ENCODE measurements around the gene MKNK1.

The MKNK1 gene

DNA sequence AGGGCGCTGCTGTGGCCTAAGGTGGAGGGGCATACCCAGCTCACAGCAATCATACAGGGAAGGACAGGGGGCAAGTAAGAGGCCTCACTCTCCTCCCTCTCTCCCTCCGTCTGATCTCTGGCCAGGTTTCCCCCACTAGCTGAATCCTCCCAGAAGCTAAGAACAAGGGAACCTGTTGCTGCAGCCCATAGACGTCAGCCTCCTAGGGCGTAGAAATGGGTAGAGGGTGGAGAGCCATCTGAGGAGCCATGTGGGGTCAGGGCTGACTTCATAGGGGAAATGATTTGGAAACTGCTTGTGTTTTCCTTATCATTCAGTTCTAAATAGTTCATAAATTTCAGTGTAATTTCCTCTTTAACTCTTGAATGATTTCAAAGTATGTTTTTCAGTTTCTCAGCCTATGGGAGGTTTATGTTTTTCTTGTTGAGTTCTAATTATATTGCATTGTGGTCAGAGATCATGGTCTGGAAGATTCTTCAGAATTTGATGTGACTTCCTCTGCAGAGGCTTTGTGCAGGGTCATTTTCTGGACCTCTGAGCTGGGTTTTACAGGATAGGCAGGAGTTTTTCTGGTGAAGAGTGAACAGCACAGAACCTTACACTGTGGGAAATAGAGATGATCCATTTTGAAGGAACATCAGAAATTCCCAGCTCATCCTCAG, 14.8 kb upstream of the MKNK1 start:
- DNase-seq (ENCODE audit: low read depth) = no peak

DNA sequence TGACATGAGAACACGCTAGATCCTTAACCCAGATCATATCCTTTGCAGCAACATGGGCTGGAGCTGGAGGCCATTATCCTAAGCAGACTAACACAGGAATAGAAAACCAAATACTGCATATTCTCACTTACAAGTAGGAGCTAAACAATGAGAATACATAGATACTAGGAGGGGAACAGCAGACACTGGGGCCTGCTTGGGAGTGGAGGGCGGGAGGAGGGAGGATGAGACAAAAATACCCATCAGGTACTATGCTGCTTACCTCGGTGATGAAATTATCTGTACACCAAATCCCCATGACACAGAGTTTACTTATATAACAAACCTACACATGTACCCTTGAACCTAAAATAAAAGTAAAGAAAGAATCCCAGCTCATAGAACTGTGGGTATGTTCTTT, 13.8 kb upstream of the MKNK1 start:
- DNase-seq (ENCODE audit: low read depth) = no peak

DNA sequence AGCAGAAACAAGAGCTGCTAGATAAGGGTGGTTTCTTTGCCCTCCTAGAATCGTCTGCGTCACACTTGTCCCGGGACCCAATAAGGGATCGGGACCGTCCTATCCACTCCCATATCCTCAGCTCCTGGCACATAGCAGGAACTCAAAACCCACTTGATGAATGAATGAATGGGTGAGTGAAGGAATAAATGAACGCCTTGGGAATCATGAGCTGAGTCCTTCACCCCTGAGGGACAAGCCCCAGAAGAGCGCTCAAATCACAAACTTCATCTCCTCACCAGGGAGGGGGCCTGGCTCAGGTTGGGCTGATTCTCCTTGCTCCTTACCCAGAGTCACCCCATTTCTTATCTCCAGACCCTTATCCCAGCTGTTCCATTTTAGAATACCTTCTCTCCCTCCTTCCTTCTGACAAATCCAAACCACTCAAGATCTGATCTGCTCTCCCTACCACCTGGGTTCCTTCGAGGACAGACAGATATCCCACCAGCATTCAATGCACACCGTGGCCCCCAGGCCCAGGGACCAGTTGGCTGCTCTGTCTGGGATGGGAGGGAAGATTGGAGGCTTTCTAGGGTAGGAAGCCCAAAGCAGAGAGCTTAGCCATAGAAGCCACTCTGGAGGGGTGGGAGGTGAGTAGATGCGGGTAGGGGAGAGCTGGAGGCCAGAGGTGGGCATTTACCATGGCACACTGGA, 13.2 kb upstream of the MKNK1 start:
- no peak for DNase-seq (ENCODE audit: low read depth)

DNA sequence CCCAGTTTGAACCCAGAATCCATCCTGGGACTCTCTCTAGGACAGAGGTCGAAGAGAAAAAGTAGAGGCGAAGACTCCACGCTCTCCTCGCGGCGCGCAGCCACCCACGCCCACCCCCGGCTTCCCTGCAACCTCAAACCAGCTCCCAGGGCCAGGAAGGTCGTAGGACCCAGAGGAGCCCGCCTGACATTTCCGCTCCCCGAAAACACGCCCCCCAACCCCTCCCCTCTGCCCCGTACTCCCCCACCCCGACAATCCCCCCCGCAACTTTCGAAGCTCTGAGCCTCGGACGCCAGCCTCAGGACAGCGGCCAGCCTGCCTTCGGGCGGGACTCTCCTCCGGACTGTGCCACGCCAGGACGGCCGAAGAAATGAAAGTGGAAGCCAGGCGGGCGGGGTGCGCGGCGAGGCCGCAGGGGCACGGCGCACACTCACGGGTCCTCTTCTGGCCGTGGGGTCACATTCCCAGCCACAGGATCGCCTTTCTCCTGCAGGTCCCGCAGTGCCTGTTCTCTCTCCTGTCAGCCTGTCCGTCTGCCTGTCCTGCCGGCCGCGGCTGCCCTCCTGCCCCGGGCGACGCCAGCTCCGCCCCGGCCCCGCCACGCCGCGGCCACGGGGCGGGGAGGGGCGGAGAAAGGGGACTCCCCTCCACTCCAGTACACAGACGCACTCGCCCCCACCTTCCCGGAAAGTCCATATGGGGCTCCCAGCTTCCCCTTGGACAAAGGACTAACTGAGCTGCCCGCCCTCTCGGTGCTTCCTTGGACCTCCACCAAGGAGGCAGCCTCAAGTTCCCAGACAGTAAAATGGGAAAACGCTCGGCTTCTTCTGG, 12.4 kb upstream of the MKNK1 start, which contains the start of gene MOB3C:
Gene MOB3C (minus strand): TSS at position 535 of the 831 bp plus-strand sequence. CDS start 3,490 bp downstream, outside the sequence.
- DNase-seq (ENCODE audit: low read depth) = peak; percentile 79

DNA sequence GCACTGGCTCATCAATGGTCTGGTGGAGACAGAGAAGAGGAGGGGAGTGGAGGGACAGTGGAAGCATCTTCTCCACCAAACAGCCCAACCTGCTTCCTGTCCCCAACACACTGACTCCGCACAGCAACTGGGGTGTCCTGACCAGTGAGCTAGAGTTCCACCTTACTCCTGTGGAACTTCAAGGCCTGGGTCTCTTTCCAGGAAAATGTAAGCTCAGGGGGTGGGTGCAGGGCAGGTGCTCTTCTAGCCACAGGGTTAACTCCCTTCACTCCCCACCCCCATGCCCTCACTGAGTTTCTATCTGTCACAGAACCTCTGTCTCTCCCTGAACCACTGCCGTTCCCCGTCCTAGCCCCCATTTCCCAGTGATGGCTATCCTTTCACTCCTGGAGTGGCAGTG, 11.7 kb upstream of the MKNK1 start:
- no peak for DNase-seq (ENCODE audit: low read depth)

DNA sequence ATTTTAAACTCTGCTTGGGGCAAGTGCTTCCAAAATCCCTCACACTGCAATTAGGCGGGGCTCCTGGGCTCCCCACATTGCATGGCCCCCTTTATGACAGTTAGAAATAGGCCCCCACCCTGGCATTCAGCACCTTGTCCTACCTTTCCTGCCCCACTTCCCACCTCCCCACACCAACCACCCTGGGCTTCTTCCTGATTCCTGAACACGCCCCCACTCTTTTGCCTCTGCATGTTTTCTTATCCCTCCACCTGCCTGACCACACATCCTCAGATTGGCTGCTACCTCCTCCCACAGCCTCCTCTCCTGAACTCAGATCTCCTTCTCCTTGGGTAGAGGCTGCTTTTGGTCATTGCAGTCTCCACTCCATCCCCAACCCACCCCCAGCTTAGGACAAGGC, 11.0 kb upstream of the MKNK1 start:
- DNase-seq (ENCODE audit: low read depth) = no peak

DNA sequence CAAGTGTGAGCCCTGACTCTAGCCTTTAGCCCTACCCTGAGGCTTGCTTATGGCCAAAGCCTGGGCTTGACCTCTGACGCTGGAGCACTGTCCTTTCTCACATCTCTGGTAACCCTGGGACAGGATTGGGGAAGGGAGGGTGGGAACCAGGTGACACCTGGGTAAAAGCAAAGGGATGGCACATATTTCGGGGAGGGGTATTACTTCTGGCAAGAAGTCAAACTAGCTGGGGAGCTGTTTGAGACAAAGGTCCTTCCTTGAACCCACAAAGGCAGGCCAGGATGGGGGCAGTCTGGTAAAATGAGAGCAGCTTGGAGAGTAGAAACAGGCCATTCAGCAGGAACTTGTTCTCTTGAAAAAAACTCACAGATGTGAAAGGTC, 10.5 kb upstream of the MKNK1 start:
- no peak for DNase-seq (ENCODE audit: low read depth)

DNA sequence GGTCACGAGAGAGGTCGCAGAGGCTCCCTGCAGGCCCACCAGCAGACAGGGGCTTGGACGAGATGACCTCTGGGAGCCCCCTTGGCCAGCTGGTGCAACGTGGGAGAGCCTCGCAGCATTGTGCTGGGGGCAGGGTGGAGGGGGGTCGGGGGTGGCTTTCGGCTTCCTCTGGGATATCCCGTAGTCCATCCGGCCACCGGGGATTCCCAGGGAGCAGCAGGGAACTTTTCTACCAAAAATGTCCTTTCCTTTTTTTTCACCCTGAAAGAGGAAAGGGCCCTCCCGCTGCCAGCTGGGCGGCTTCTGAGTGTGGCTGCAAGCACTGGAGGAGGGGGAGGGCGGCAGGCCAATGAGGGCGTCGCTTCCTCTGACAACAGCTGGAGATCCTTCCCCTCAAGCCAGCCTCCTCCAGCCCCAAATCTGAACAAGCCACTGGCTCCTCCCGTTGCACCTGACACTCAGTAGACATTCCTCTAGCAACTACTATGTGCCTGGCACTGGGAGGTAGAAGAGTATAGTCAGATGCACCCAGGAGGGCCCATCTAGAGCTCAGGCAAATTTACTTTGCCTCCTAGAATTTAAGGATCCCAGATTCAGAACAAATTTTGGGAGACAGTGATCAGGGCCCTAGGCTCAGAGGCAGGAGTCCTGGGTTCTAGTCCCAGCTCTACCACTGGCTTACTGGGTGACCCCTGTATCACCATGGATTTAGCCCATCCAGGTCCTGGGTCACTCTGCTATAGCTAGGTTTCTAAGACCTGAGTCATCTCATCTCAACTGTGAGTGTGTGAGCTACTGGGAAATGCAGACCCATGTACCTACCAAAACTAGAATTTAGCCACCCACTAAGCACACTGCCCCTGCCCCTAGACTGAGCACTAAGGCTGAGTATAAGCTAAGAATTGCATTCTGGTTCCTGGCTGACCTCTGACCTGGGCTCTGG, 9.9 kb upstream of the MKNK1 start:
- peak; percentile 46 for DNase-seq (ENCODE audit: low read depth)

DNA sequence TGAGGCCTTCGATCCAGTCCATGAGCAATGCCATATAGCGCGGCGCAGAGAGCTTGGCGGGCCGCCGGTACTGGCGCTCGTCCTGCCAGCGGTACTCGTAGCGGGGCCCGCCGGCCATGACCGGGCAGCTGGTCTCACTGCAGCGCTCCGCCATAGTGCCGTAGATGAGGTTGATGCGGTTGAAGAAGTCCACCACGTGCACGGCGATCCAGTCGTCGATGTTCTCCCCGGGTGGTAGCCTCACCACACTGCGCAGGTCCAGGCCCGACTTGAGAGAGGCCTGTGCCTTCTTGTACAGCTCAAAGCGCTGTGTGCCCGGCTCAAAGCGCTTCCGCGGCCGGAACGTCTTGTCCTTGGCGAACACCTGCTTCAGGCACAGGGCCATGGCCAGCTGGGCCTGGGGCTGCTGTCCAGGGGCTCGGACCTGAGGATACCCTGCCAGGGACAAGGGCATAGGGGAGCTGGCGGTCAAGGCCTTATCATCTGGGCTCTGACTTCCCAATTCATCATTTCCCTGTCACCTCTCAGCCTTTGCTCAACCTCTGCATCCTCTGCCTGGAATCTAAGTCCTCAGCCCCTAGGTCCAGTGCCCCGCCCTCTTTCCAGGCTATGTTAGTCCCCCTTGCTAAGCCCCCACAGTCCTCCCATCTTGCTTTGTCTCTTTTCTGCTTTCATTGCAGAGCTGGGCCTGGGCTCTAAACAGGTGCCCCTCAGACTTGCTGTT, 9.0 kb upstream of the MKNK1 start:
- no peak for DNase-seq (ENCODE audit: low read depth)

DNA sequence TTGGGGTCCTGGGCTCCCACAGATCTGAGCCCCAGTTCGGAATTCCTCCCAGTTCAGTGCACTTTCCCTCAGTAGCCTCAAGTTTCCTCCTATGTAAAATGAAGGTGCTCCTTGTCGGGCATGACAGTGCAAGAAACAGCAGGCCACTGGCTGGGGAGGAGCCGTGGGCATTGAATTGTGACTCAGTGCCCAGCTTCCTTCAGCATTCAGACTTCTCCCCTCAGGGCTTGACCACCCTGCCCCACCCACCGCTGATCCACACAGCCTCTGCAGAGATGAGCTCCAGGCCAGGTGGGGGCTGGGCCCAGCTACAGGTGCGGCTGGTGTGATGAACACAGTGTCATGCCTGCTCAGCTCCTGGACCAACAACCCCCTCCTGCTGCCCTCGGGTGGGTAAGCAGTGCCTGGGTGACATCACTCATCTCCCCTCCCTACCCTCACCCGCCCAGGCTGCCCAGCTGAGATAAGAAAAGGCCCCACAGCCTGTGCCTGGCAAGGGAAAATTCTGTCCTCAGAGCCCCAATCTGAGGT, 7.7 kb upstream of the MKNK1 start:
- DNase-seq (ENCODE audit: low read depth) = no peak

DNA sequence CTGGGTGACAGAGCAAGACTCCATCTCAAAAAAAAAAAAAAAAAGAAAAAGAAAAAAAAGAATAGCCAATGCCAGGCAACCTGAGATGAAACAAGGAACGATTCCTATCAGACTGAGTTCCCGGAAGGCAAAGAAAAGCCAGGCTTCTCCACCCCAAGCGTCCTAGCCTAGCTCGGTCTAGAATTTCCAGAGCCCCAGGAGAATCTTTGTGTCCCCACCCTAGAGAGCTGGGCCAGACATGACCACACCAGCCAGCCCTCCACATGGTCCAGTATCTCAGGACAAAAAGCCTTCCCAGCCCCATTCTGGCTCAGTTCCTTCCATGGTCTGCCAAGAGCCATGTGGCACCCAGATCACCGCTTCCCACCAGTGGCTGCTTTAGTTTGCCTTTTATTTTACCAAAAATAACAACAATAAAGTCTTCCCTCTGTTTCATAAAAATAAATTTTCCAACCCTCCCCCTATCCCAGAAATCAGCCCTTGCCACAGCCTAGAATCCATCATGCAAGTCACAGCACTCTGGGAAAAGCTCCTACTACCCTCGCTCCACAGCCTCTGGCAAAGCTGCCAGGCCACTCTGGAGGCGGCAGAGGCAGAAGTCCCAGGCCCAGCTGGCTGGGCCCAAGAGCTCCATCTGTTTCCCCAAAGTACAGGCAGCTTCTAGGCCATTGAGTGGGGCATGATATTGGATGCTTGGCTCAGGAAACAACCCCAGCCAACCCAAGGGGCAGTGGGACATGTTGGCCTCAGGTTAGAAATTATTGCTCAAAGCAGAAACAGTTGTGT, 3.5 kb upstream of the MKNK1 start:
- DNase-seq (ENCODE audit: low read depth) = no peak

DNA sequence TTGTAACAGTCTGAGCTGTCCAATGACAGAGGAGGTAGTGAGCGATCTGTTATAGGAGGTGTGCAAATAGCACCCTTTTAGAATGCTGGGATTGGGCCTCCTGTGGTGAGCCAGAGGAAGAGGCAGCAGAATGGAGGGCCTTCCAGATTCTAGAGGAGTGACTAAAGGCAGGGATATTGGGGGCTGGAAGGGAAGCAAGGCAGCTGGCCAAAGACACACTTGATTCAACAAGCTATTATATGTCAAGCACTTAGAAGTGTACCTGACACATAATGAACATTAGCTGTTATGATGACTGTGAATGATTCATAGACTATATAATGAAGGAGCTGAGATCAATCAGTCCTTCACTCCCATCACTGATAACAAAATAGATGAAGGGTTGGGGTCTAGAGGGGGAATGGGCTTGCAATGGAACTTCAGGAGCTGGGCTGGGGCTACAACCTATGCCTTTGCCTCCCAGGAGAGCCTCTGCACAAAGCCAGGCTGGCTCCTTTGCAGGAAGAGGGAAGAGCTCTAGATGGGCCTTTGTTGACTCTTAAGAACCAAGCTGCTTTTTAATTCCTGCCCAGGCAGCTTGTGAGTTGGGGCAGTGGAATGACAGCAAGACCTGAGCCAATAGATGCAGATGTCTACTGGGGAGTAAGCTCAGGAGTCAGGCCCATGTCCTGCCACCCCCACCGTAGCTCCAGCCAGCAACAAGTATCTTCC, 2.3 kb upstream of the MKNK1 start:
- DNase-seq (ENCODE audit: low read depth) = no peak

DNA sequence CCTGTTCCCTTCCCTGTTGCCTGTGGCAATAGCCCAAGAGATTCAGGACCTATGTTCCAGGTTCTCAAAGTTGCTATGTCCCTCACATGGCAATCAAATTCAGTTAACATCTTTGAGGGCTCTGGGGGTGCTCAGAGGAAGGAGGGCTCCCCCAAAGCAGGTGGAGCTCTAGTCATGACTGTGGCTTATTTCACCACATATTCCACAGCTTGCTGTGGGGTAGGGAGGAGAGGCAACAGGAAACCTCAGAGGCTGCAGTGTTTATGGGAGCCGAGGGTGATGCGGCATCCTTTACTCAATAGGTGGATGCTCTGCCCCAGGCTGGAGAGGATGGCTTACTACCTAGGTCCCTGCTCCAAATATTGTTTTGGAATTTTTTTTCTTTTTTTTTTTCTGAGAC, 1.2 kb upstream of the MKNK1 start:
- no peak for DNase-seq (ENCODE audit: low read depth)

DNA sequence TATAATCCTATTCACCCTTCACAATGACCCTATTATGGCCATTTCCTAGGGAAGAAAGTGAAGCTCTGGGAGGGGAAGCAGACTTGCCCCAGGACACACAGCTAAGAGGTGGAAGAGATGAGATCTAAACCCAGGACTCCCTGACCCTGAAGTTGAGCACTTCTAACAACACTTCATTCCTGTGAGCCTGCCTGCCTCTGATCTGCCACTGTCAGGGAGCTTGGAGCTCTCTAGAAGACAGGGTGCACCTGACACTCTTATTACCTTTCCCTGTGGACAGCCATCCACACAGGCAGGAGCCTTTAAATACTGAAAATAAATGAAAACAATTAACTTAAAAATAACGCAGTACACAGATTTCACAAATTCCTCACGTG, 599 bp downstream of the MKNK1 start:
- no peak for DNase-seq (ENCODE audit: low read depth)

DNA sequence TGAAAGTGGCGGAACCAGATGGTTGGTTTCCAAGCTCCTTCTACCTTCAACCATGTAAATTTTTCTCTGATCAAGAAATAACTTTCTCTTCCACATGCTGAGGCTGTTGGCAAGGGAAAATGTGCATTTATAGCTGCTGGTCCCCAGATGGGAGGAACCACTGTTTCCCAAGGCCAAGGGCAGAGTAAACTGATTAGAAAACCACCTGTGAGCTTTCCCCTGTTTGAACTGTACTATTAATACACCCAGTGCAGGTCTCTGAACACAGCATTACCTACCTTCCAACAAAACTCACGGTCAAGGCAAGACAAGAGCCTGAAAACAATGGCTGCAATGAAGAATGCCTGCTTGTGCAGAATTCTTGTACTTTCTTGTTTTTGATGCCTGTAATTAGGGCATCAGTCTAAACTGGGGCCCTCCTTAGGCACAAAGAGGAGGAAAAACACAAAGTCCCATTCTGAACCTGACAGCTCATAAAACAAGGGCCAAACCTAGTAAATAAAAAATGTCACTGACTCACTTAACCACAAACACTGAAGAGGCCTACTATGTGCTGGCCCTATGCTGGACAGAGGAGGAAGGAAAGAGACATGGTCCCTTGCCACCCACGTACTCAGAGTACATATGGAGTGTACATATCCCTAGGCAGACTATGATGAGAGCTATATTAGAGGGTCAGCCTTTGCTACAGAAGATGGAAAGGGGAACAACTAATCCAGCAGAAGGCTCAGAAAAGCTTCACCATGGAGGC, 2.6 kb downstream of the MKNK1 start:
- DNase-seq (ENCODE audit: low read depth) = no peak

DNA sequence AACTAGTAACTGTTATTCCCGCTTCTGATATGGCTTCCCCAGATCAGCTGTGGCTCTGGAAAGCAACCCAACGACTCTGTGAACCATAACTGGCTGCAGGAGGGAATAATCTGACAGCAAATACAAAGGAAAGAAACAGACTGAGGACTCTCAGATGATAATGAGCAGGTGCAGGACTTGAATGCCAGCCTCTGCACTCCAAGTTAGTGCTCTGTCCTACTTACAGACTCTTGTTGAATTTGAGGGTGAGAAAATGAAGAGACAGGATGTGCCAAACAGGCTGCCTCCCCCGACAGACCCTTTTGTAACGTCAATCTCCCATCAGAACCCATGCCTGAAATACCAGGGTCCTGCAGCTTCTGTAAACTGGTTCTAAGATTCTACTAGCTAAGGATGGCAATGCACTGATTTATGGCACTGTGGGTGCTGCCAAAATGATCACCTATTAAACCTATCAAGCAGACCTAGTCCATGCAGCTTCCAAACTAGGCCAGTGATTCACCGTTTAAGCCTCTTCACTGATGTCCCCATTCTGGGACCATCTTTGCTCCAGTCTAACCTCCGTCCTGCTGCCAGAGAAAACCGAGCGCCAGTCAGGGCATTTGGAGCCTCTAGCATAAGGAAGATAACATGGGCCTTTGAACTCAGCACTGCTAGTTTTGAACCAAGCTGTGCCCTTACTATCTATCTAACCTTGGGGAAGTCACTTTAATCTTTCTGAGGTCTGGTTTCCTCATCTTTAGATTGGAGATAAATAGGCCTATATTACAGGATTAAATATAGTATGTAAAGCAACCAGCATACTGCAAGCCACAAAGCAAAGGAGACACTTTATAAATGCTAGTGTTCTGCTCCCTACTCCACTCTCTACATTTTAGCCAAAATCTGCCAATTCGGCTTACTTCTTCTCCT, 4.8 kb downstream of the MKNK1 start:
- no peak for DNase-seq (ENCODE audit: low read depth)

DNA sequence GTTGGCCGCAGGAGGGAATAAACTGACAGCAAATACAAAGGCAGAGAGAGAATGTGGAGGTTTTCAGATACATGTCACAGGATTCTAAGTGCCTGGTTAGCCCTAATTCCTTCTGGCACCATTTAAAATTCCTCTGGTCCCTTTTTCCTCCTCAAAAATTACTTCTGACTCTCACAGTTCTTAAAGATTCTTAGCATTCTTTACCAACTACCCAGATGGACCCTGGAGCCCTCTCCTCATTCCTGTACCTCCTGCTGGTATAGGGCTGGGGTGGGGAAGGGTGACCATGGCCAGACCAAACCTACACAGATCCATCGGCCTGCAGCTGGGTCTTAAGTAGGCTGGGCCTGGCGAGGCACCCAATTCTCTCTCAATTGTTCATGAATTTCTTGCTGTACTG, 7.2 kb downstream of the MKNK1 start:
- no peak for DNase-seq (ENCODE audit: low read depth)

DNA sequence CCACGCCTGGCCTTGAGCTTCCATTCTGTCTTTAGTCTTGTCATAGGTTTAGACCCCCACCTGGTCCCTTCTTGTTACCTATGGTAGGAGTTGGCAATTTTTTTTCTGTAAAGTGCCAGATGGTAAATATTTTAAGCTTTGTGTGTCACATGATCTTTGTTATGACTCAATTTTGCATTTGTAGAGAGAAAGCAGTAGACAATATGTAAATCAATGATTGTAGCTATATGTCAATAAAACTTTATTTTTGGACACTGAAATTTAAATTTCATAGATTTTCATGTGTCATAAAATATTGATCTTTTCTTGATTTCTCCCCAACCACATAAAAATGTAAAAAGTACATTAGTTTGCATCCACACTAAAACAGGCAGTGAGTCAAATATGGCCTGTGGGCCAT, 8.0 kb downstream of the MKNK1 start:
- DNase-seq (ENCODE audit: low read depth) = no peak
